GM12864 (cell line): ENCODE data around the gene FCN2.

Source experiments
- DNase-seq: peaks from one replicate; pipeline ENCODE4 v3.0.0-alpha.2; 2011; ENCODE audit warnings: low read depth
- H3K4me3 ChIP-seq: 2 replicates; pipeline ENCODE4 v1.5.1; 2011; ENCODE audit warnings: mild to moderate bottlenecking, low read depth, low read length, control low read depth
- TF ChIP-seq, protein P1 (sequence below): IDR thresholded peaks from 2 replicates; pipeline ENCODE4 v1.5.1; 2011; ENCODE audit warnings: low read depth, mild to moderate bottlenecking, moderate library complexity, low read length, control low read depth, inconsistent platforms; ENCODE audit errors: missing control alignments

The FCN2 gene

DNA sequence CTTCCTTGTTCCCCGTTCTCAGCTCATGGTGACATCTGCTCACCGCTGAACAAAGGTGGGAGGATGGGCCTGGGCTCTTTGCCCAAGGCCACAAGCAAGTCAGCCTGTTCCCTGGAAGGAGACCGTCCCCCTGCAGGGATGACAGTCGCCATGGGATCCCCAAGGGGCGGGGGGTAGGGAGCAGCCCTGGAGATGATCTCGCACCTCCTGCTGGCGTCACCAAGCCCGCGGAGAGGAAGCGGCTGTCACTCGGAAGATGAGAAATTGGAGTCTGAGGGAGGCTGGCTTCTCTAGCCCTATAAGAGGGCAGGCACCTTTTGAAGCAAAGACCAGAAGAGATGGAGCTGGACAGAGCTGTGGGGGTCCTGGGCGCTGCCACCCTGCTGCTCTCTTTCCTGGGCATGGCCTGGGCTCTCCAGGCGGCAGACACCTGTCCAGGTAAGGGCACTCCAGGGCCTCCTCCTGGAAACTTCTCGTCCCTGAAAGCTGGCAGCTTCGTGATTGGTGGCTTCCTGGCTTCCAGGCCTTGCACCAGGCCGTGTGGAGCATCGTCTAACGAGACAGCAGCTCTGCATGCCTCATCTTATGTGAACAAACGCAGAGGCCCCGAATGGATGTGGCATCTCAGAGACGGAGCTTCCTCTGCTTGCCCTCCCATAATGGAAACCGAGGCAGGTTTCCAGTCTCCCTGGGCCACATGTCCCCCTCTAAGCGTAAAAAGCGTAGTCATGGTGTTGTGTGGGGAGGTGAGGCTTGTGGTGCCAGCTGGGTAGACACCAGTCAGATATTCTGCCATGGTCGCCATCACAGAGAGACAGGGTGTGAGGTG, at the start of gene FCN2:
TSS of gene FCN2 (plus strand) at position 327 of the 829 bp plus-strand sequence. CDS start at position 339, 12 bp downstream.
- DNase-seq = no peak
- TF ChIP-seq, protein P1, sequence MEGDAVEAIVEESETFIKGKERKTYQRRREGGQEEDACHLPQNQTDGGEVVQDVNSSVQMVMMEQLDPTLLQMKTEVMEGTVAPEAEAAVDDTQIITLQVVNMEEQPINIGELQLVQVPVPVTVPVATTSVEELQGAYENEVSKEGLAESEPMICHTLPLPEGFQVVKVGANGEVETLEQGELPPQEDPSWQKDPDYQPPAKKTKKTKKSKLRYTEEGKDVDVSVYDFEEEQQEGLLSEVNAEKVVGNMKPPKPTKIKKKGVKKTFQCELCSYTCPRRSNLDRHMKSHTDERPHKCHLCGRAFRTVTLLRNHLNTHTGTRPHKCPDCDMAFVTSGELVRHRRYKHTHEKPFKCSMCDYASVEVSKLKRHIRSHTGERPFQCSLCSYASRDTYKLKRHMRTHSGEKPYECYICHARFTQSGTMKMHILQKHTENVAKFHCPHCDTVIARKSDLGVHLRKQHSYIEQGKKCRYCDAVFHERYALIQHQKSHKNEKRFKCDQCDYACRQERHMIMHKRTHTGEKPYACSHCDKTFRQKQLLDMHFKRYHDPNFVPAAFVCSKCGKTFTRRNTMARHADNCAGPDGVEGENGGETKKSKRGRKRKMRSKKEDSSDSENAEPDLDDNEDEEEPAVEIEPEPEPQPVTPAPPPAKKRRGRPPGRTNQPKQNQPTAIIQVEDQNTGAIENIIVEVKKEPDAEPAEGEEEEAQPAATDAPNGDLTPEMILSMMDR = no peak
- H3K4me3 ChIP-seq = no peak within 1 kb of the TSS

DNA sequence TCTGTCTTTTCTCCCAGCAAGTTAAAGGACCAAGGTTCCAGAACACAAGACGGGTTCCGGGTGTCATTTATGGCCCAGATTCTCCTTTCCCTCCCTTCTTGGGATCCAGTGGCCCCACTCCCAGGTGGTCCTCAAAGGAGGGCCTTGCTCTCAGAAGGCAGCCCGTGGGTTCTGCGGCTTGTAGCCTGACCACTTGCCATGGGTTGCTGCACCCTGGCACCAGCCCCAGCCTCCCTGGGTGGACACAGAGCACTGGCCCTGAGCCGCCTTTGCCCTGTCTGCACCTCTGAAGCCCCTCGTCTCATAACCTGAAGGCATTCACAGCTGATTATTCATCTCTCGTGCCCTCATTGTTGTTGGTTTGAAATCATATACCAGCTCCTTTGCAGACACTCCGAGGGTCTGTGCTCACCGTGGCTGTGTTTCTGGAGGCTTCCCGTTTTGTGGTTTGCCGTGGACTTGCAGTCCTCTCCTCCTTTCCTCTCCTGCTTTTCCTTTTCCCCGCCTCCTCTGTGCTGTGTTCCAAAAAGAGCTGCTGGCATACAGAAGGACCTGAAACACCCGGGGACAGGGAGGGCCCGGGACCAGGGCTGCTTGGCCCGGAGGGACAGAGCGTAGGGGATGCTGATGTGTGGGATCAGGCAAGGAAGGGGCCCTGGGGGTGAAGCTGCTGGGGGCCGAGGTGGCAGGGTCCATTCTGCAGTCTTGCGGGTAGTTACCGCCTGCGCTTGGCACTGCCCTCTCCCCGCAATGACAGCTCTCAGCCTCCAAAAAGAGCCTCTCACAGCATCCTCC, 49.5 kb upstream of the FCN2 start:
- no peak for DNase-seq
- H3K4me3 ChIP-seq = no peak overlapping the region
- TF ChIP-seq, protein P1 = no peak

DNA sequence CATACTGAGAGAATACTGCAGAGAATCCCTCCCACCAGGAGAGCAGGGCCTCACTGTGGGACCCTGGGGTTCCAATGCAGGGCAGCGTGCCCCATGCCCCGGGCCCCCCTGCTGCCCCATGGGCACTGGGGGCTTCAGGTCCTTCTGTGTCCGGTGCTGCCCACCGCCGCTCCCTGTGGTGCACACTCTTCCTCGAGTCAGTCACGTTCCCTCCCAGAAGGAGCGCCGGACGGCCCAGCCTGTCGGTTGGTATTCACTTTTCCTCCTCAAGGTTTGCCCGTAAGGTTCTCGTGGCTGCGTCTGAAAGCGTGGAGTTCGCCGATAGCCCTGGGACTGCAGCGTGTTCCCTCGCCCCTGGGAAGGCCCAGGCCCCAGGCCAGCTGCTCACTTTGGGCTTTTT, 48.1 kb upstream of the FCN2 start:
- DNase-seq = no peak
- no peak overlapping the region for H3K4me3 ChIP-seq
- TF ChIP-seq, protein P1 = no peak

DNA sequence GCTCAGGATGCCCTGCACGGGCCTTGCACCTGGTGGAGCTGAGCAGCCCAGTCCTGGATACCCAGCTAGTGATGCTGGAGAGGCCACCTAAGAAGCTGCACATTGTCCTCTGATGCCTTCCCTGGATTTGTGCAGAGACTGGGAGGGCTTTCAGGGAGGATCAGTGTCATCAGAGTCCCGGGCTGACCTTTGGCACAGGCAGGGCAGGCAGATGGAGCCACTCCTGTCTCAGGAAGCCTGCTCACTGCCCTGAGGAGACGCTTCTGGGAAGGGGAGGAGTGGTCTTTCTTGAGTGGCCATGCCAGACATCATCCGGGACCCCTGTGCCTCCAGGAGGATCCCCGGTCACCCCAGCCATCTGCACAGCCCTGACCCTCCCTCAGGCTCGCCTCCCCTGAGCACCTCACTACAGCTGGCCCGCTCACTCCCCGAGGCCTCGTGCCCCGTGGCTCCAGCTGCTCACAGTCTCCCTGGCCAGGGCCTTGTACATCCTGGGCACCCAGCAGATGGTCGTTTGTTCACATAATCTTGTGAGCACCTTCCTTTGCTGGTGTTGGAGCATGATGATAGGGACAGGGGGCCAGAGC, 47.2 kb upstream of the FCN2 start:
- TF ChIP-seq, protein P1 = no peak
- H3K4me3 ChIP-seq = no peak overlapping the region
- no peak for DNase-seq

DNA sequence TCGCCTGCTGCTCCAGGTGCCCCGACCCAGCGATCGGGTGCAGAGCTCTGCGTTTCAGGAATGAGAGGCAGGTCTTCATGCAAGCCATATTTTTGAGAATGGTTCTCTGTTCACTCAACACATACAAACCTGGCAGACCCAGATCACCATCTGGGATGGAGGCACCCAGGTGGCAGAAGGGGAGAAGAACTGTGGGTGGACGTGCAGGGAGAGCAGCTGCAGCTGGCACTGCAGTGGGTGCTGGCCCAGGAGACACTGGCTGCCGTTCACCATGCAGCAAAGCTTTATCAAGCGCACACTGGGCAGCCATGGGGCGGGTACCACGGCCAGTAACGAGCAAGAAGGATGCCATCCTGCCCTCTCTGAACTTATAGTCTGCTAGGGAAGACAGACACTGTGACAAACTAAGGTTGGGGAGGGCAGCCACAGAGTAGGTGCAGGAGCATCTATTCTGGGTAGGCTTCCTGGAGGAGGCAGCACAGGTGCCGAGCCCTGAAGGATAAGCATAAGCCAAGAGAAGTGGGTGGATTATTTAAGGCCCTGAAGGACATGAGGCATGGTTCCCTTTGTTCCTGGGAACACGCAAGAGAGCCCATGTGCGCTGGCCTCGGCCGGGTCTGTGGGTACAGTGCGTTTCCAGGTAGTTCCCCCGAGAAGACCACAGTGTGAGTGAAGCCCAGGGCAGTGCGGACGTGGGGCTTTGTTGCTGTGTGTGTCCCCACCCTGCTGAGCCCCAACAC, 46.2 kb upstream of the FCN2 start:
- DNase-seq = no peak
- TF ChIP-seq, protein P1 = no peak
- no peak overlapping the region for H3K4me3 ChIP-seq

DNA sequence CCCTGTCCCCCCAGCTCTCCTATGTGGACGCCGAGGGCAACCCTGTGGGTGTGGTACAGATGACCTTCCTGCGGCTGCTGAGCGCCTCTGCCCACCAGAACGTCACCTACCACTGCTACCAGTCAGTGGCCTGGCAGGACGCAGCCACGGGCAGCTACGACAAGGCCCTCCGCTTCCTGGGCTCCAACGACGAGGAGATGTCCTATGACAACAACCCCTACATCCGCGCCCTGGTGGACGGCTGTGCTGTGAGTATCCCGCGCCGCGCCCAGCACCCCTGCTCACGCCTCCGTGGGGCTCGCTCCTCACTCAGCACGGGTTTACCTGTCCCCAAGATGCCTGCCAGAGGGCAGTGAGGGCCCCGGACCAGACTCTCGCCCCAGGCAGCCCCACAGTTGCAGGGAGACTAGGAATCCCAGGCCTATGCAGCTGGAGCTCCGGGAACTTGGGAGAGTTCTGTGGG, 45.6 kb upstream of the FCN2 start:
- TF ChIP-seq, protein P1 = no peak
- DNase-seq = no peak

More for the DNA sequence above, 45.6 kb upstream of the FCN2 start:
- H3K4me3 ChIP-seq = no peak overlapping the region
